HepG2 (cell line): ENCODE measurements around the gene RAB3A. TPM values are rescaled to one million over a fixed set of nuclear protein-coding genes. Genes with fewer than 3 reads are reported as not detected.

Source experiments
- ASH2L ChIP-seq: fragments of 300-600, 200-600 bp; sonication (generic); IDR thresholded peaks from 2 replicates; pipeline ENCODE4 v1.7.0; 2017; ENCODE audit warnings: low read depth, mild to moderate bottlenecking, moderate library complexity, mixed read lengths, low read length; ENCODE audit not compliant: insufficient read length
- CAMTA2 ChIP-seq: sonication (generic); formaldehyde crosslinking; IDR thresholded peaks from 2 replicates; pipeline ENCODE4 v1.4.0; 2020; ENCODE audit warnings: mild to moderate bottlenecking, missing genetic modification reagents, borderline replicate concordance
- ETV6 ChIP-seq: sonication (generic); formaldehyde crosslinking; conservative IDR thresholded peaks from 2 replicates; pipeline ENCODE4 v1.4.0; 2020; ENCODE audit warnings: missing genetic modification reagents
- NONO ChIP-seq, 2 experiments: fragments of 450-650 bp in 1 of 2; sonication (generic) in 1 of 2; formaldehyde crosslinking in 1 of 2; IDR thresholded peaks in 1 of 2; conservative IDR thresholded peaks in 1 of 2; 2 replicates each; pipeline versions ENCODE4 v1.6.1 to v1.8.0; 2017 to 2022; ENCODE audit warnings: mild to moderate bottlenecking in 1 of 2, missing genetic modification reagents in 1 of 2, moderate library complexity in 1 of 2
- PAWR ChIP-seq: sonication (generic); formaldehyde crosslinking; IDR thresholded peaks from 2 replicates; pipeline ENCODE4 v1.4.0; 2020; ENCODE audit warnings: missing genetic modification reagents, mild to moderate bottlenecking, borderline replicate concordance
- SMC3 ChIP-seq: IDR thresholded peaks from 2 replicates; pipeline ENCODE4 v1.6.1; 2011; ENCODE audit warnings: low read length, improper control_type of control experiment
- SP2 ChIP-seq: sonication (generic); formaldehyde crosslinking; IDR thresholded peaks from 2 replicates; pipeline ENCODE4 v1.5.1; 2020; ENCODE audit warnings: mild to moderate bottlenecking, missing genetic modification reagents
- UBTF ChIP-seq: sonication (generic); formaldehyde crosslinking; IDR thresholded peaks from 2 replicates; pipeline ENCODE4 v1.4.0; 2020; ENCODE audit warnings: mild to moderate bottlenecking, missing genetic modification reagents
- XRCC5 ChIP-seq: fragments of 200-400 bp; formaldehyde crosslinking; optimal IDR thresholded peaks from 2 replicates; pipeline ENCODE3; 2017; ENCODE audit warnings: mild to moderate bottlenecking, low read length
- ZFP1 ChIP-seq: IDR thresholded peaks from 2 replicates; pipeline ENCODE4 v1.6.1; 2016
- ZNF709 ChIP-seq: sonication (generic); formaldehyde crosslinking; IDR thresholded peaks from 2 replicates; pipeline ENCODE4 v1.5.0; 2020; ENCODE audit warnings: mild to moderate bottlenecking, missing genetic modification reagents
- ZNF773 ChIP-seq: sonication (generic); formaldehyde crosslinking; IDR thresholded peaks from 2 replicates; pipeline ENCODE4 v1.4.0; 2020; ENCODE audit warnings: missing genetic modification reagents, borderline replicate concordance
- ZNF788 ChIP-seq: sonication (generic); formaldehyde crosslinking; IDR thresholded peaks from 2 replicates; pipeline ENCODE4 v1.5.0; 2020; ENCODE audit warnings: mild to moderate bottlenecking, missing genetic modification reagents, borderline replicate concordance
- polyA plus RNA-seq, 8 experiments: library from polyadenylated mRNA; depleted of rRNA in 3 of 8; stranded (reverse) in 7 of 8; unstranded in 1 of 8; fragments of >200 nt; fragmentation: Illumina TruSeq in 4 of 8; extraction: Trizol in 4 of 8; gene quantifications; 2 replicates each; pipeline versions ENCODE4 v1.2.1 to v1.2.3, GENCODE V29; 2011 to 2016; ENCODE audit warnings: low read depth in 4 of 8, missing spikeins in 1 of 8, mixed read lengths in 1 of 8; ENCODE audit not compliant: insufficient read depth in 1 of 8
- total RNA-seq, 5 experiments: library from RNA; depleted of rRNA; stranded (reverse); fragments of >200 nt; fragmentation: Illumina TruSeq; extraction: Trizol; gene quantifications; 2 replicates each; pipeline ENCODE4 v1.2.3, GENCODE V29; 2016; ENCODE audit warnings: low read depth in 1 of 5
- TF ChIP-seq, protein P1 (sequence below): sonication (generic); formaldehyde crosslinking; conservative IDR thresholded peaks from 2 replicates; pipeline ENCODE4 v1.8.0; 2022; ENCODE audit warnings: missing genetic modification reagents
- TF ChIP-seq, protein P2 (sequence below), 2 experiments: sonication (generic) in 1 of 2; formaldehyde crosslinking in 1 of 2; IDR thresholded peaks; 2 replicates each; pipeline versions ENCODE4 v1.4.0 to v1.6.1; 2018 to 2020; ENCODE audit warnings: missing genetic modification reagents in 2 of 2, borderline replicate concordance in 1 of 2, low read depth in 1 of 2, mild to moderate bottlenecking in 1 of 2, missing biosample characterization in 1 of 2
- TF ChIP-seq, protein P3 (sequence below): sonication (generic); formaldehyde crosslinking; IDR thresholded peaks from 2 replicates; pipeline ENCODE4 v1.4.0; 2020; ENCODE audit warnings: mild to moderate bottlenecking, missing genetic modification reagents
- TF ChIP-seq, protein P4 (sequence below): sonication (generic); formaldehyde crosslinking; IDR thresholded peaks from 2 replicates; pipeline ENCODE4 v1.4.0; 2020; ENCODE audit warnings: missing genetic modification reagents
- TF ChIP-seq, protein P5 (sequence below): sonication (generic); formaldehyde crosslinking; IDR thresholded peaks from 2 replicates; pipeline ENCODE4 v1.5.1; 2020; ENCODE audit warnings: mild to moderate bottlenecking, moderate library complexity, missing genetic modification reagents

Gene RAB3A
- total and polyA plus RNA-seq, 2 of the 13 experiments (the other 11 are each of a cell fraction or from before 2014, with no cell fraction given) = 0.58 to 0.98 TPM

GRCh38 chr19:18152442-18152816 lies 51.4 kb downstream of the RAB3A start (continued):
- TF ChIP-seq XRCC5 (peak; percentile 83), SMC3 (peak; percentile 53), ZFP1 (CRISPR knock-in tag) (no peak; the same call in 1 of the 2 replicates), PAWR (no peak), SP2 (no peak), ASH2L (peak; percentile 53), UBTF (no peak), ZNF788 (CRISPR knock-in tag) (peak; percentile 59; the same call in 1 of the 2 replicates), ETV6 (no peak), ZNF773 (CRISPR knock-in tag) (no peak), ZNF709 (CRISPR knock-in tag) (no peak; the same call in 1 of the 2 replicates), CAMTA2 (no peak), NONO (IDR thresholded peaks at IDR 0.05) (no peak), NONO (CRISPR knock-in tag; conservative IDR thresholded peaks at IDR 0.05) (peak; percentile 89)
- TF ChIP-seq, protein P1, sequence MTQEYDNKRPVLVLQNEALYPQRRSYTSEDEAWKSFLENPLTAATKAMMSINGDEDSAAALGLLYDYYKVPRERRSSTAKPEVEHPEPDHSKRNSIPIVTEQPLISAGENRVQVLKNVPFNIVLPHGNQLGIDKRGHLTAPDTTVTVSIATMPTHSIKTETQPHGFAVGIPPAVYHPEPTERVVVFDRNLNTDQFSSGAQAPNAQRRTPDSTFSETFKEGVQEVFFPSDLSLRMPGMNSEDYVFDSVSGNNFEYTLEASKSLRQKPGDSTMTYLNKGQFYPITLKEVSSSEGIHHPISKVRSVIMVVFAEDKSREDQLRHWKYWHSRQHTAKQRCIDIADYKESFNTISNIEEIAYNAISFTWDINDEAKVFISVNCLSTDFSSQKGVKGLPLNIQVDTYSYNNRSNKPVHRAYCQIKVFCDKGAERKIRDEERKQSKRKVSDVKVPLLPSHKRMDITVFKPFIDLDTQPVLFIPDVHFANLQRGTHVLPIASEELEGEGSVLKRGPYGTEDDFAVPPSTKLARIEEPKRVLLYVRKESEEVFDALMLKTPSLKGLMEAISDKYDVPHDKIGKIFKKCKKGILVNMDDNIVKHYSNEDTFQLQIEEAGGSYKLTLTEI (CRISPR knock-in tag) = no peak
- TF ChIP-seq, protein P2, sequence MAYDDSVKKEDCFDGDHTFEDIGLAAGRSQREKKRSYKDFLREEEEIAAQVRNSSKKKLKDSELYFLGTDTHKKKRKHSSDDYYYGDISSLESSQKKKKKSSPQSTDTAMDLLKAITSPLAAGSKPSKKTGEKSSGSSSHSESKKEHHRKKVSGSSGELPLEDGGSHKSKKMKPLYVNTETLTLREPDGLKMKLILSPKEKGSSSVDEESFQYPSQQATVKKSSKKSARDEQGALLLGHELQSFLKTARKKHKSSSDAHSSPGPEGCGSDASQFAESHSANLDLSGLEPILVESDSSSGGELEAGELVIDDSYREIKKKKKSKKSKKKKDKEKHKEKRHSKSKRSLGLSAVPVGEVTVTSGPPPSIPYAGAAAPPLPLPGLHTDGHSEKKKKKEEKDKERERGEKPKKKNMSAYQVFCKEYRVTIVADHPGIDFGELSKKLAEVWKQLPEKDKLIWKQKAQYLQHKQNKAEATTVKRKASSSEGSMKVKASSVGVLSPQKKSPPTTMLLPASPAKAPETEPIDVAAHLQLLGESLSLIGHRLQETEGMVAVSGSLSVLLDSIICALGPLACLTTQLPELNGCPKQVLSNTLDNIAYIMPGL (CRISPR knock-in tag; IDR thresholded peaks at IDR 0.05; ENCODE audit: borderline replicate concordance in 1 of 2, low read depth in 1 of 2) = peak in 1 of 2 experiments; percentile 56; a peak in 2 of 4 replicates
- TF ChIP-seq, protein P3, sequence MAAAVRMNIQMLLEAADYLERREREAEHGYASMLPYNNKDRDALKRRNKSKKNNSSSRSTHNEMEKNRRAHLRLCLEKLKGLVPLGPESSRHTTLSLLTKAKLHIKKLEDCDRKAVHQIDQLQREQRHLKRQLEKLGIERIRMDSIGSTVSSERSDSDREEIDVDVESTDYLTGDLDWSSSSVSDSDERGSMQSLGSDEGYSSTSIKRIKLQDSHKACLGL (CRISPR knock-in tag) = no peak; the same call in 1 of the 2 replicates
- TF ChIP-seq, protein P4, sequence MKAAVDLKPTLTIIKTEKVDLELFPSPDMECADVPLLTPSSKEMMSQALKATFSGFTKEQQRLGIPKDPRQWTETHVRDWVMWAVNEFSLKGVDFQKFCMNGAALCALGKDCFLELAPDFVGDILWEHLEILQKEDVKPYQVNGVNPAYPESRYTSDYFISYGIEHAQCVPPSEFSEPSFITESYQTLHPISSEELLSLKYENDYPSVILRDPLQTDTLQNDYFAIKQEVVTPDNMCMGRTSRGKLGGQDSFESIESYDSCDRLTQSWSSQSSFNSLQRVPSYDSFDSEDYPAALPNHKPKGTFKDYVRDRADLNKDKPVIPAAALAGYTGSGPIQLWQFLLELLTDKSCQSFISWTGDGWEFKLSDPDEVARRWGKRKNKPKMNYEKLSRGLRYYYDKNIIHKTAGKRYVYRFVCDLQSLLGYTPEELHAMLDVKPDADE = no peak
- TF ChIP-seq, protein P5, sequence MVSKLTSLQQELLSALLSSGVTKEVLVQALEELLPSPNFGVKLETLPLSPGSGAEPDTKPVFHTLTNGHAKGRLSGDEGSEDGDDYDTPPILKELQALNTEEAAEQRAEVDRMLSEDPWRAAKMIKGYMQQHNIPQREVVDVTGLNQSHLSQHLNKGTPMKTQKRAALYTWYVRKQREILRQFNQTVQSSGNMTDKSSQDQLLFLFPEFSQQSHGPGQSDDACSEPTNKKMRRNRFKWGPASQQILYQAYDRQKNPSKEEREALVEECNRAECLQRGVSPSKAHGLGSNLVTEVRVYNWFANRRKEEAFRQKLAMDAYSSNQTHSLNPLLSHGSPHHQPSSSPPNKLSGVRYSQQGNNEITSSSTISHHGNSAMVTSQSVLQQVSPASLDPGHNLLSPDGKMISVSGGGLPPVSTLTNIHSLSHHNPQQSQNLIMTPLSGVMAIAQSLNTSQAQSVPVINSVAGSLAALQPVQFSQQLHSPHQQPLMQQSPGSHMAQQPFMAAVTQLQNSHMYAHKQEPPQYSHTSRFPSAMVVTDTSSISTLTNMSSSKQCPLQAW = peak; percentile 88
